ENCODE measurements around the gene CYBRD1.

- TF ChIP-seq, protein P1, sequence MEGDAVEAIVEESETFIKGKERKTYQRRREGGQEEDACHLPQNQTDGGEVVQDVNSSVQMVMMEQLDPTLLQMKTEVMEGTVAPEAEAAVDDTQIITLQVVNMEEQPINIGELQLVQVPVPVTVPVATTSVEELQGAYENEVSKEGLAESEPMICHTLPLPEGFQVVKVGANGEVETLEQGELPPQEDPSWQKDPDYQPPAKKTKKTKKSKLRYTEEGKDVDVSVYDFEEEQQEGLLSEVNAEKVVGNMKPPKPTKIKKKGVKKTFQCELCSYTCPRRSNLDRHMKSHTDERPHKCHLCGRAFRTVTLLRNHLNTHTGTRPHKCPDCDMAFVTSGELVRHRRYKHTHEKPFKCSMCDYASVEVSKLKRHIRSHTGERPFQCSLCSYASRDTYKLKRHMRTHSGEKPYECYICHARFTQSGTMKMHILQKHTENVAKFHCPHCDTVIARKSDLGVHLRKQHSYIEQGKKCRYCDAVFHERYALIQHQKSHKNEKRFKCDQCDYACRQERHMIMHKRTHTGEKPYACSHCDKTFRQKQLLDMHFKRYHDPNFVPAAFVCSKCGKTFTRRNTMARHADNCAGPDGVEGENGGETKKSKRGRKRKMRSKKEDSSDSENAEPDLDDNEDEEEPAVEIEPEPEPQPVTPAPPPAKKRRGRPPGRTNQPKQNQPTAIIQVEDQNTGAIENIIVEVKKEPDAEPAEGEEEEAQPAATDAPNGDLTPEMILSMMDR (IDR thresholded peaks at IDR 0.05): no peak
- no peak for TF ChIP-seq POLR2A (IDR thresholded peaks at IDR 0.05)
Measured at GRCh38 chr2:171482308-171482707, 40.0 kb upstream of the CYBRD1 start.
